Stimulated activated effector memory CD8-positive, alpha-beta T cell treated with anti-CD3 and anti-CD28 coated beads, Interleukin-12 subunit alpha, Interleukin-12 subunit beta, amount 100 ng/mL, for 72 hours (primary cell): Measurements from ENCODE around the gene MYEOV.

Source experiments
- ATAC-seq: fragments of 150-1000 bp; cut with Tn5 transposase; 2 replicates; pipeline ENCODE4 v1.10.0; 2021
- DNase-seq, 2 donors: peaks; one replicate each; pipeline ENCODE4 v3.0.0; 2021 to 2022; ENCODE audit warnings: low spot score in 2 of 2
- H3K27ac Mint-ChIP-seq: one replicate; pipeline ENCODE4 v1.8.0; 2022; ENCODE audit warnings: mild to moderate bottlenecking, mixed read lengths
- H3K36me3 Mint-ChIP-seq: one replicate; pipeline ENCODE4 v1.8.0; 2022; ENCODE audit warnings: mild to moderate bottlenecking, mixed read lengths
- H3K4me1 Mint-ChIP-seq: one replicate; pipeline ENCODE4 v1.8.0; 2022; ENCODE audit warnings: mixed read lengths
- H3K4me3 Mint-ChIP-seq: one replicate; pipeline ENCODE4 v1.8.0; 2022; ENCODE audit warnings: mild to moderate bottlenecking, mixed read lengths
- H3K9me3 Mint-ChIP-seq: one replicate; pipeline ENCODE4 v1.8.0; 2022; ENCODE audit warnings: mixed read lengths

The MYEOV gene

GRCh38 chr11:69343401-69344321, 49.7 kb downstream of the MYEOV start:
- Mint-ChIP-seq H3K4me1 (peaks cover 18% of the 10 kb centered on the region), H3K4me3 (no peak overlapping the region), H3K27ac (no peak overlapping the region), H3K36me3 (peaks cover 4% of the 10 kb centered on the region), H3K9me3 (peaks cover 3% of the 10 kb centered on the region)
- ATAC-seq (no peak), DNase-seq (peak in 1 of 2 donors; percentile 25)

DNA sequence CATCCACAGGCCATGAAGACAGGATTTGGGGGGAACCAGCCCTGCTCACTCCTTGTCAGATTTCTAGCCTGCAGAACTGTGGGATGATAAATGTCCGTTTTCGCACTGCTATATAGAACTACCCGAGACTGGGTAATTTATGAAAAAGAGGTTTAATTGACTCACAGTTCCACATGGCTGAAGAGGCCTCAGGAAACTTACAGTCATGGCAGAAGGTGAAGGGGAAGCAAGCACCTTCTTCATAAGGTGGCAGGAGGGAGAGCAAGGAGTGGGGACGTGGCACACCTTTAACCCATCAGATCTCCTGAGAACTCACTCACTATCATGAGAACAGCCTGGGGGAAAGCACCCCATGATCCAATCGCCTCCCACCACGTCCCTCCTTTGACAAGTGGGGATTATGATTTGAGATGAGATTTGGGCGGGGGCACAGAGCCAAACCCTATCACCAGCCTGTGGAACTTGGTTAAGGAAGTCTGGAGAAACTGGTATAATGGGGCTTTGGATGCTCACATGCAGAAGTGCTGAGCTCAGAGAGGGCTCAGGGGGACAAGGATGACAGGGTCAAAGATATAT, 50.7 kb downstream of the MYEOV start:
- H3K4me3 Mint-ChIP-seq, result no peak overlapping the region
- DNase-seq, result peak in 1 of 2 donors; percentile 39
- H3K36me3 Mint-ChIP-seq, result no peaks in the 10 kb centered on the region
- peaks cover 3% of the 10 kb centered on the region for H3K9me3 Mint-ChIP-seq
- ATAC-seq, result no peak
- no peak overlapping the region for H3K27ac Mint-ChIP-seq
- peaks cover 8% of the 10 kb centered on the region for H3K4me1 Mint-ChIP-seq
